Measurements from ENCODE around the gene IDNK. TPM values are rescaled to one million over a fixed set of nuclear protein-coding genes. Genes with fewer than 3 reads are reported as not detected.

IDNK gene
- polyA plus RNA-seq (2012; rRNA removed) = 4.2 and 4.9 TPM in 2 replicates
- 6.0 and 6.4 TPM in 2 replicates for polyA plus RNA-seq (2012; cell fraction: cytosol; rRNA removed)
- polyA plus RNA-seq (2012; cell fraction: nucleus; rRNA removed) = 4.3 and 5.0 TPM in 2 replicates

GRCh38 chr9:83622939-83623678 is at the start of gene IDNK:
TSS of gene IDNK (plus strand) at chr9:83623143. CDS start at chr9:83623172, 29 bp downstream.
- peaks cover 3% of the 10 kb centered on the region for H3F3A ChIP-seq (replicated peaks; ENCODE audit: insufficient read depth)
- no peaks in the 10 kb centered on the region for H3K27me3 ChIP-seq (ENCODE audit: insufficient read depth)
- H3K4me1 ChIP-seq (ENCODE audit: control insufficient read depth in 1 of 2, insufficient read depth in 2 of 2, low read depth in 1 of 2, low read length in 1 of 2) = peaks cover 0 to 16% of the 10 kb centered on the region in 2 experiments; a peak in 2 of 4 replicates
- DNase-seq = peak; percentile 89
- no peaks in the 10 kb centered on the region for H3K79me2 ChIP-seq (ENCODE audit: insufficient read depth)
- peaks cover 6 to 15% of the 10 kb centered on the region in 2 experiments for H3K36me3 ChIP-seq (replicated peaks in 1 of 2; ENCODE audit: control insufficient read depth in 1 of 2, insufficient read depth in 2 of 2, low read length in 1 of 2)
- no peaks in the 10 kb centered on the region for H3K9me2 ChIP-seq
- TF ChIP-seq RAD21 (IDR thresholded peaks at IDR 0.05; ENCODE audit: low read length) = 0 out of 2 replicates have a peak, but pooled peaks have one; percentile 3
- TF ChIP-seq RFX5 (IDR thresholded peaks at IDR 0.05; ENCODE audit: low read length) = no peak
- 0 out of 2 replicates have a peak, but pooled peaks have one; percentile 12 for TF ChIP-seq USF1 (IDR thresholded peaks at IDR 0.05; ENCODE audit: borderline replicate concordance, low read depth)
- TF ChIP-seq MAX (IDR thresholded peaks at IDR 0.05; ENCODE audit: low read depth) = 0 out of 2 replicates have a peak, but pooled peaks have one; percentile 27
- no peak for TF ChIP-seq RXRA (IDR thresholded peaks at IDR 0.05; ENCODE audit: borderline replicate concordance, low read depth)
- peak; percentile 26; the same call in 1 of the 2 replicates for TF ChIP-seq SIN3A (IDR thresholded peaks at IDR 0.05; ENCODE audit: borderline replicate concordance, low read depth, low read length)
- peak; percentile 51 for TF ChIP-seq TAF1 (IDR thresholded peaks at IDR 0.05; ENCODE audit: borderline replicate concordance, low read depth, low read length)
- peak; percentile 82 for TF ChIP-seq YY1 (IDR thresholded peaks at IDR 0.05; ENCODE audit: low read depth)
- no peak for TF ChIP-seq NRF1 (IDR thresholded peaks at IDR 0.05; ENCODE audit: low read depth, low read length)
- TF ChIP-seq MEF2A (IDR thresholded peaks at IDR 0.05; ENCODE audit: borderline replicate concordance, low read depth) = no peak
- TF ChIP-seq RCOR1 (IDR thresholded peaks at IDR 0.05; ENCODE audit: low read length) = peak; percentile 5; the same call in 1 of the 2 replicates
- TF ChIP-seq MXI1 (IDR thresholded peaks at IDR 0.05; ENCODE audit: low read depth, low read length) = peak; percentile 58; the same call in 1 of the 2 replicates
- peak; percentile 10; the same call in 1 of the 2 replicates for TF ChIP-seq ELF1 (IDR thresholded peaks at IDR 0.05)
- no peak for TF ChIP-seq SMC3 (IDR thresholded peaks at IDR 0.05; ENCODE audit: low read depth, low read length)
- H4K20me1 ChIP-seq (ENCODE audit: insufficient read depth) = no peaks in the 10 kb centered on the region
- H3K4me2 ChIP-seq = peak within 1 kb of the TSS; percentile 94
- ChIA-PET CTCF (interaction anchor here (0.6 to 4.5 kb wide), 7 partner anchors 9 to 423 kb away, joined by 3 to 16 read pairs (median 5); no protein-coding TSS in a partner anchor), POLR2A (interaction anchor here (0.8 to 2.4 kb wide), 9 partner anchors 9 to 296 kb away, joined by 3 to 11 read pairs (median 4); partner anchors contain the start of gene UBQLN1)
- peak within 1 kb of the TSS; percentile 90 for H3K9ac ChIP-seq
- no peaks in the 10 kb centered on the region for H3K9me3 ChIP-seq
- peak within 1 kb of the TSS; percentile 85 for H2AFZ ChIP-seq (ENCODE audit: low read depth)
- peak within 1 kb of the TSS; percentile 55 to 93 for H3K27ac ChIP-seq (ENCODE audit: low read depth in 2 of 2, low read length in 1 of 2)
- H3K4me3 ChIP-seq (ENCODE audit: low read depth in 2 of 2, low read length in 1 of 2) = peak within 1 kb of the TSS; percentile 69 to 80
- 3% methylated on average over 20 of the region's 79 CpGs for WGBS (ENCODE audit: low lambda C conversion rate)

- WGBS (ENCODE audit: low lambda C conversion rate) = 70% methylated on average over 1 of the region's 1 CpG
- ChIA-PET CTCF (interaction anchor here (0.9 to 1.3 kb wide), 3 partner anchors 176 to 377 kb away, joined by 3 read pairs; no protein-coding TSS in a partner anchor), POLR2A (no interaction called here)
These were observed 48.5 kb upstream of the IDNK start for GRCh38 chr9:83574482-83574881.

More at GRCh38 chr9:83574482-83574881, 48.5 kb upstream of the IDNK start:
- Histone ChIP-seq H3F3A (replicated peaks; ENCODE audit: insufficient read depth) (no peaks in the 10 kb centered on the region), H3K9me3 (peaks cover 9% of the 10 kb centered on the region; the same call in 1 of the 2 replicates), H2AFZ (ENCODE audit: low read depth) (no peak overlapping the region), H3K27ac (ENCODE audit: low read depth in 2 of 2, low read length in 1 of 2) (no peak overlapping the region), H3K27me3 (ENCODE audit: insufficient read depth) (no peaks in the 10 kb centered on the region), H3K9me2 (no peaks in the 10 kb centered on the region), H4K20me1 (ENCODE audit: insufficient read depth) (no peaks in the 10 kb centered on the region), H3K9ac (no peak overlapping the region), H3K79me2 (ENCODE audit: insufficient read depth) (no peaks in the 10 kb centered on the region), H3K4me3 (ENCODE audit: low read depth in 2 of 2, low read length in 1 of 2) (no peak overlapping the region), H3K4me1 (ENCODE audit: control insufficient read depth in 1 of 2, insufficient read depth in 2 of 2, low read depth in 1 of 2, low read length in 1 of 2) (no peaks in the 10 kb centered on the region), H3K36me3 (replicated peaks in 1 of 2; ENCODE audit: control insufficient read depth in 1 of 2, insufficient read depth in 2 of 2, low read length in 1 of 2) (no peaks in the 10 kb centered on the region), H3K4me2 (no peak overlapping the region)
- no peak for DNase-seq
- TF ChIP-seq EP300 (IDR thresholded peaks at IDR 0.05; ENCODE audit: borderline replicate concordance in 1 of 2, low read depth in 1 of 2, low read length in 1 of 2) (no peak), REST (IDR thresholded peaks at IDR 0.05; ENCODE audit: low read depth, low read length) (no peak)

Data from SK-N-SH (cell line).